Endothelial cell (in vitro differentiated cells): ENCODE results near the gene PELI3. TPM values are rescaled to one million over a fixed set of nuclear protein-coding genes. Genes with fewer than 3 reads are reported as not detected.

ENCODE experiments used
- DNase-seq: peaks from one replicate; pipeline ENCODE4 v3.0.0; 2021; ENCODE audit warnings: low spot score
- H3K27ac Mint-ChIP-seq: one replicate; pipeline ENCODE4 v1.8.0; 2021; ENCODE audit warnings: mixed read lengths, inconsistent platforms; ENCODE audit not compliant: unreplicated experiment
- H3K27me3 Mint-ChIP-seq: one replicate; pipeline ENCODE4 v1.8.0; 2021; ENCODE audit warnings: mild to moderate bottlenecking, moderate library complexity, mixed read lengths, inconsistent platforms; ENCODE audit not compliant: unreplicated experiment
- H3K36me3 Mint-ChIP-seq: one replicate; pipeline ENCODE4 v1.8.0; 2021; ENCODE audit warnings: mild to moderate bottlenecking, low read depth, mixed read lengths, inconsistent platforms; ENCODE audit not compliant: unreplicated experiment
- H3K4me1 Mint-ChIP-seq: one replicate; pipeline ENCODE4 v1.8.0; 2021; ENCODE audit warnings: mild to moderate bottlenecking, mixed read lengths, inconsistent platforms; ENCODE audit not compliant: unreplicated experiment
- H3K4me3 Mint-ChIP-seq: one replicate; pipeline ENCODE4 v1.8.0; 2021; ENCODE audit warnings: mild to moderate bottlenecking, mixed read lengths, inconsistent platforms; ENCODE audit not compliant: unreplicated experiment
- H3K9me3 Mint-ChIP-seq: one replicate; pipeline ENCODE4 v1.8.0; 2021; ENCODE audit warnings: mixed read lengths, inconsistent platforms; ENCODE audit not compliant: unreplicated experiment
- CTCF ChIP-seq: fragments of 200-600 bp; sonication (generic); IDR thresholded peaks from one replicate; pipeline ENCODE4 v1.5.0; 2021; ENCODE audit warnings: antibody characterized with exemption; ENCODE audit not compliant: unreplicated experiment
- total RNA-seq: library from RNA; stranded (reverse); fragmentation: NEBNext Ultra II Directional; extraction: Animal tissue kit (Norgen Biotek cat#: 25700); gene quantifications from one replicate; pipeline ENCODE4 v1.2.1, GENCODE V29; 2021; ENCODE audit not compliant: unreplicated experiment

PELI3 gene
- total RNA-seq, 1 donor from 2014 or later, result 2.0 TPM

- no peaks in the 10 kb centered on the region for H3K9me3 Mint-ChIP-seq
- H3K4me3 Mint-ChIP-seq, result no peak overlapping the region
- TF ChIP-seq CTCF, result no peak
- no peak for DNase-seq
- H3K27ac Mint-ChIP-seq, result no peak overlapping the region
- peaks cover 4% of the 10 kb centered on the region for H3K27me3 Mint-ChIP-seq
- no peaks in the 10 kb centered on the region for H3K4me1 Mint-ChIP-seq
- H3K36me3 Mint-ChIP-seq, result peaks cover 5% of the 10 kb centered on the region
These were observed 31.8 kb downstream of the PELI3 start for GRCh38 chr11:66498506-66498905.

GRCh38 chr11:66505276-66505816 is 38.6 kb downstream of the PELI3 start:
- Mint-ChIP-seq H3K36me3 (peaks cover 3% of the 10 kb centered on the region), H3K4me1 (no peaks in the 10 kb centered on the region), H3K9me3 (no peaks in the 10 kb centered on the region), H3K4me3 (no peak overlapping the region), H3K27me3 (peaks cover 2% of the 10 kb centered on the region), H3K27ac (no peak overlapping the region)
- no peak for TF ChIP-seq CTCF
- no peak for DNase-seq

GRCh38 chr11:66509131-66509561 is 42.4 kb downstream of the PELI3 start:
- H3K9me3 Mint-ChIP-seq, result no peaks in the 10 kb centered on the region
- TF ChIP-seq CTCF, result no peak
- no peak overlapping the region for H3K4me3 Mint-ChIP-seq
- H3K36me3 Mint-ChIP-seq, result peaks cover 3% of the 10 kb centered on the region
- H3K27me3 Mint-ChIP-seq, result peaks cover 5% of the 10 kb centered on the region
- peaks cover 8% of the 10 kb centered on the region for H3K4me1 Mint-ChIP-seq
- H3K27ac Mint-ChIP-seq, result no peak overlapping the region
- DNase-seq, result no peak

- no peak for TF ChIP-seq CTCF
- H3K9me3 Mint-ChIP-seq, result no peaks in the 10 kb centered on the region
- H3K36me3 Mint-ChIP-seq, result peaks cover 8% of the 10 kb centered on the region
These were observed 43.7 kb downstream of the PELI3 start, which contains the start of gene BBS1 for GRCh38 chr11:66510271-66510989. Gene BBS1 (plus strand): TSS chr11:66510635. CDS start chr11:66510660, 25 bp downstream.

GRCh38 chr11:66510990-66511339 is 44.3 kb downstream of the PELI3 start:
- peaks cover 8% of the 10 kb centered on the region for H3K36me3 Mint-ChIP-seq

More at GRCh38 chr11:66510271-66510989, 43.7 kb downstream of the PELI3 start, which contains the start of gene BBS1:
- H3K4me1 Mint-ChIP-seq, result peaks cover 8% of the 10 kb centered on the region
- H3K27ac Mint-ChIP-seq, result peak within 1 kb of the TSS; percentile 87
- peaks cover 5% of the 10 kb centered on the region for H3K27me3 Mint-ChIP-seq
- DNase-seq, result peak; percentile 85
- peak within 1 kb of the TSS; percentile 98 for H3K4me3 Mint-ChIP-seq

More at GRCh38 chr11:66510990-66511339, 44.3 kb downstream of the PELI3 start:
- DNase-seq, result no peak
- peak overlapping the region; percentile 87 for H3K27ac Mint-ChIP-seq
- no peak for TF ChIP-seq CTCF
- peaks cover 5% of the 10 kb centered on the region for H3K27me3 Mint-ChIP-seq
- no peaks in the 10 kb centered on the region for H3K9me3 Mint-ChIP-seq
- H3K4me3 Mint-ChIP-seq, result peak overlapping the region; percentile 98
- H3K4me1 Mint-ChIP-seq, result peaks cover 8% of the 10 kb centered on the region
